Naive B cell (primary cell): ENCODE results near the gene KRTAP10-2. TPM values are rescaled to one million over a fixed set of nuclear protein-coding genes. Genes with fewer than 3 reads are reported as not detected.

Source experiments
- ATAC-seq, 2 donors: fragments of 150-1000 bp; cut with Tn5 transposase; 2 replicates each; pipeline ENCODE4 v1.10.0; 2021; ENCODE audit warnings: low read depth in 2 of 2, mild to moderate bottlenecking in 2 of 2, moderate library complexity in 2 of 2
- DNase-seq: peaks from one replicate; pipeline ENCODE4 v3.0.0; 2022
- H3K27ac Mint-ChIP-seq, 6 donors: one replicate each; pipeline ENCODE4 v1.8.0; 2020 to 2022; ENCODE audit warnings: mild to moderate bottlenecking in 6 of 6, mixed read lengths in 6 of 6, moderate library complexity in 5 of 6, inconsistent platforms in 2 of 6
- H3K27me3 Mint-ChIP-seq, 3 donors: one replicate each; pipeline ENCODE4 v1.8.0; 2021 to 2022; ENCODE audit warnings: mixed read lengths in 3 of 3, mild to moderate bottlenecking in 1 of 3
- H3K36me3 Mint-ChIP-seq, 2 donors: one replicate each; pipeline ENCODE4 v1.8.0; 2020 to 2022; ENCODE audit warnings: mixed read lengths in 2 of 2, inconsistent platforms in 1 of 2, mild to moderate bottlenecking in 1 of 2
- H3K4me1 Mint-ChIP-seq, 3 donors: one replicate each; pipeline ENCODE4 v1.8.0; 2020 to 2022; ENCODE audit warnings: mixed read lengths in 3 of 3, inconsistent platforms in 1 of 3, mild to moderate bottlenecking in 1 of 3, moderate library complexity in 1 of 3
- H3K4me3 Mint-ChIP-seq, 8 donors: one replicate each; pipeline ENCODE4 v1.8.0; 2020 to 2022; ENCODE audit warnings: mild to moderate bottlenecking in 8 of 8, mixed read lengths in 8 of 8, moderate library complexity in 8 of 8, inconsistent platforms in 2 of 8
- H3K9me3 Mint-ChIP-seq, 7 donors: one replicate each; pipeline ENCODE4 v1.8.0; 2020 to 2022; ENCODE audit warnings: mixed read lengths in 7 of 7, mild to moderate bottlenecking in 5 of 7, inconsistent platforms in 2 of 7, moderate library complexity in 1 of 7
- polyA plus RNA-seq, 6 donors: library from polyadenylated mRNA; unstranded; fragments of 300-500 nt; fragmentation: Illumina TruSeq; gene quantifications; one replicate each; pipeline ENCODE4 v1.2.3, GENCODE V29; 2021; ENCODE audit warnings: low read depth in 6 of 6

KRTAP10-2 gene
- polyA plus RNA-seq, 6 donors from 2014 or later, result not detected

DNA sequence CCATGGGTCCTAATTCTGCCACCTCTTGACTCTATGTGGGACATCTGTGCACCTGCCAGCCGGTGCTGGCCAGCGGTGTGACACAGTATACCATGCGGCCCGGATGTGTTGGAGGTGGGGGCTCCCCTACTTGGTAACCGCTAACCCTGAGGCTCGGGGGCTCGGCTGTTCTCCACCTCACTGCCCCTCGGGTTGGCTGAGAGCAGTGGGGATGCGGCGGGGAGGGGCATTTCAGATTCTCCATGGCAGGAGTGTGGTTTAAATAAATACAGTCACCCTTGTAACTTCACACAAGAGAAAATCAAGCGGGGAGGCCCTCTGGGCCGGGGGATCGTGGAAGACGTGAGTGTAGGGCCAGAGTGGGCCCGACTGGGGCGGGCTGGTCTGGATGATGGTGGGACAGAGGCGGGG lies 22.3 kb downstream of the KRTAP10-2 start:
- Mint-ChIP-seq H3K36me3 (no peaks in the 10 kb centered on the region), H3K27ac (peak overlapping the region in 1 of 6 donors; percentile 42), H3K4me3 (no peak overlapping the region), H3K27me3 (peaks cover 5 to 30% (median 19%) of the 10 kb centered on the region in 3 donors), H3K4me1 (no peaks in the 10 kb centered on the region), H3K9me3 (peaks cover 0 to 3% (median 0%) of the 10 kb centered on the region in 7 donors)
- ATAC-seq (no peak), DNase-seq (no peak)

GRCh38 chr21:44528634-44528995 lies 22.7 kb downstream of the KRTAP10-2 start:
- DNase-seq (no peak), ATAC-seq (no peak)
- peaks cover 5 to 30% (median 19%) of the 10 kb centered on the region in 3 donors for H3K27me3 Mint-ChIP-seq
- no peaks in the 10 kb centered on the region for H3K4me1 Mint-ChIP-seq
- H3K9me3 Mint-ChIP-seq, result peaks cover 0 to 3% (median 0%) of the 10 kb centered on the region in 7 donors
- no peak overlapping the region for H3K27ac Mint-ChIP-seq
- no peak overlapping the region for H3K4me3 Mint-ChIP-seq
- no peaks in the 10 kb centered on the region for H3K36me3 Mint-ChIP-seq

- DNase-seq, result no peak
- Mint-ChIP-seq H3K36me3 (no peaks in the 10 kb centered on the region), H3K27me3 (peaks cover 5 to 30% (median 19%) of the 10 kb centered on the region in 3 donors), H3K9me3 (peaks cover 0 to 3% (median 0%) of the 10 kb centered on the region in 7 donors), H3K4me1 (no peaks in the 10 kb centered on the region), H3K4me3 (no peak overlapping the region), H3K27ac (peak overlapping the region in 1 of 6 donors; percentile 59)
- no peak for ATAC-seq
These were observed 23.2 kb downstream of the KRTAP10-2 start for GRCh38 chr21:44527983-44528633.

- H3K4me3 Mint-ChIP-seq, result no peak overlapping the region
- no peaks in the 10 kb centered on the region for H3K36me3 Mint-ChIP-seq
These were observed 23.9 kb downstream of the KRTAP10-2 start for GRCh38 chr21:44527156-44527982.

DNA sequence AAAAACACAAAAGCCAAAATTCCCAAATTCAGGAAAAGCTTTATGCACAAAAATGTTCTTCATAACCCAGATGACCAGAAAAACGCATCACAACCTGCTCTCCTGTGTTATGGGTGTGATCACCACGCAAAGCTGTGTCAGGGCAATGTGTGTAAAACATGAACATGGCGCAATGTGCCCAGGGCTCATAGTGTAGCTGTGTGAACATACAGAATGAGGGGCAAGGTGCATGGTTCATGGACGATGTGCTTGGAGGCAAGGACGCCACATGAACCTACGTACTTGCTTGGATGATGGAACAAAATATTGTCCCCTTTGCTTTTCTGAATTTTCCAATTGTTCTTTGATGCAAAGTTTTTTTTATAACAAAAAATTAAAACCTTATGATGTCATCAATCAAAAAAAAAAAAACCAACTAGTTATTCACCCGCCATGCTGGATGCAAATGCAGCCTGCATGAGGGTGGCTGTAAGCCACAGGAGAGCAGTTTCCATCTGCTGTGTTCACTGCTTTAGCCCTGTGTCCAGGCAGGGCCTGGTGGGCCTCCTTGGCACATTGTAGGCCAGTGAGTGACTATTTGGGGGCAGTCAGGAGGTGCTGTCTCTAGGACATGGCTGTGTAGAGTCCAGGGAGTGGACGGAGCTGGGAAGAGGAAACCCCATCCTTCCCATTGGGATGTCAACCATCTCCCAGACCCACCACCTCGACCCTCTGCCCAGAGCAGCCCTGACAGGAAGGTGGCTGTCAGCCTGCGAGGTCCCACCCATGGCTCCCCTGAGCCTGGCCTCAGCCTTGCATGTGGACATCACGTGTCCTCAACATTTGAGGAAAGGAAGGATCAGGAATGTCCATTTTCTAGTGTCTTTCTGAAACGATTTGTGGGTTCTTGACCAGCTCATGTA lies 25.0 kb downstream of the KRTAP10-2 start:
- Mint-ChIP-seq H3K9me3 (peaks cover 0 to 3% (median 0%) of the 10 kb centered on the region in 7 donors), H3K27ac (no peak overlapping the region)

More at GRCh38 chr21:44527156-44527982, 23.9 kb downstream of the KRTAP10-2 start:
- H3K27me3 Mint-ChIP-seq, result peaks cover 5 to 30% (median 19%) of the 10 kb centered on the region in 3 donors
- ATAC-seq (no peak), DNase-seq (no peak)
- H3K4me1 Mint-ChIP-seq, result no peaks in the 10 kb centered on the region
- peaks cover 0 to 3% (median 0%) of the 10 kb centered on the region in 7 donors for H3K9me3 Mint-ChIP-seq
- H3K27ac Mint-ChIP-seq, result no peak overlapping the region

DNA sequence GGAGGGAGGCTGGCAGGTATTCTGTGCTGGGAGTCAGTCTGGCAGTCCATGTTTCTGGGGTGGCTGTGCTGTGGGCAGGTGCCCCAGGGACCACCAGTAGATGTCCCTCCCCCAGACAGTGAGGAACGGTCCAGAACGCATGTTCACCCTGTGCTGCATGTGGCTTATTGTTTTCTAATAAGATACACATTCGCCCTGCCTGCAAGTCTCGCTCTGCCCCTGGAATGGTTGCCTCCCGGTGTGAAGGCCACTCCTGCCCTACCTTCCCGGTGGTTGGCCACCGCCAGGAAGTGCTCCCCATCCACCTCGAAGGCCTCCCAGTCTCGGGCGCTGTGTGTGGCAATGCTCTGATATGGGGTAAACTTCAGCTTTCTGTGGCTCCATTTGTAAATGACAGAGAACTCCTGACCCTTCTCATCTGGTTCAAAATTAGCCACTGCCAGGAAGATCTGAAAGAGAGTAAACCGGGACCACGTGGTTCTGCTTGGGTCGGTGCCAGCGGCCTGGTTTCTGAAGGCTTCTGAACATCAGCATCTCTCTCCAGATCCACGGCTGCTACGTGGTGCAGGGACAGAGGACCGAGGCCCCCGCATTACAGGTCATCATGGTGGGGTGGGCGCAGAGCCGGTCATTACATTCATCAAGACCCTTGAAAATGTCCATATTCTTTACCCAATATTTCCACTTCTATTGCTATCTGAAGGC lies 25.8 kb downstream of the KRTAP10-2 start:
- Mint-ChIP-seq H3K9me3 (peaks cover 0 to 3% (median 0%) of the 10 kb centered on the region in 7 donors), H3K4me3 (peak overlapping the region in 1 of 8 donors; percentile 42), H3K36me3 (no peaks in the 10 kb centered on the region), H3K27ac (no peak overlapping the region), H3K27me3 (peaks cover 5 to 15% (median 8%) of the 10 kb centered on the region in 3 donors), H3K4me1 (no peaks in the 10 kb centered on the region)
- ATAC-seq (no peak), DNase-seq (no peak)

More for the DNA sequence above, 25.0 kb downstream of the KRTAP10-2 start:
- peaks cover 5 to 22% (median 10%) of the 10 kb centered on the region in 3 donors for H3K27me3 Mint-ChIP-seq
- DNase-seq (no peak), ATAC-seq (no peak)
- no peaks in the 10 kb centered on the region for H3K4me1 Mint-ChIP-seq
- no peak overlapping the region for H3K4me3 Mint-ChIP-seq
- H3K36me3 Mint-ChIP-seq, result no peaks in the 10 kb centered on the region

GRCh38 chr21:44524414-44525371 lies 26.6 kb downstream of the KRTAP10-2 start:
- Mint-ChIP-seq H3K27me3 (peaks cover 0 to 16% (median 0%) of the 10 kb centered on the region in 3 donors), H3K4me1 (no peaks in the 10 kb centered on the region), H3K36me3 (no peaks in the 10 kb centered on the region), H3K27ac (no peak overlapping the region), H3K9me3 (no peaks in the 10 kb centered on the region), H3K4me3 (no peak overlapping the region)
- no peak for DNase-seq
- no peak for ATAC-seq

DNA sequence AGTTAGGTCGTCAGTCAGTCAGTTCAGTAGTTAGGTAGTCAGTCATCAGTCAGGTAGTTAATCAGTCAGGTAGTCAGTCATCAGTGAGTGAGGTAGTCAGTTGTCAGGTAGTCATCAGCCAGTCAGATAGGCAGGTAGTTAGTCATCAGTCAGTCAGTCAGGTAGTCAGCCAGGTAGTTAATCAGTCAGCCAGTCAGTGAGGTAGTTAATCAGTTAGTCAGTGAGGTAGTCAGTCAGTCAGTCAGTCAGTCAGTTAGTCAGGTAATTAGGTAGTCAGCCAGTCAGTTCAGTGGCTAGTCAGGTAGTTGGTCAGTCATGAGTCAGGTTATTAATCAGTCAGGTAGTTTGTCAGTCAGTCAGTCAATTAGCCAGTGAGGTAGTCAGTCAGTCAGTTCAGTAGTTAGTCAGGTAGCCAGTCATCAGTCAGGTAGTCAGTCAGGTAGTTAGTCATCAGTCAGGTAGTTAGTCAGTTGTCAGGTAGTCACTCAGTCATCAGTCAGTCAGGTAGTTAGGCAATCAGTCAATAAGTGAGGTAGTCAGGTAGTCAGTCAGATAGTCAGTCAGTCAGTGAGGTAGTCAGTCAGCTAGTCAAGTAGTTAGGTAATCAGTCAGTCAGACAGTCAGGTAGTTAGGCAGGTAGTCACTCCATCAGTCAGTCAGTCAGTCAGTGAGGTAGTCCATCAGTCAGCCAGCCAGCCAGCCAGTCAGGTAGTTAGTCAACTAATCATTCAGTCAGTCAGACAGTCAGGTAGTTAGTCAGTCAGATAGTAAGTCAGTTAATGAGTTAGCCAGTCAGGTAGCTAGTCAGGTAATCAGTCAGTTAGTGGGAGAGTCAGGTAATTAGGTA lies 27.5 kb downstream of the KRTAP10-2 start:
- no peak for ATAC-seq
- Mint-ChIP-seq H3K27ac (no peak overlapping the region), H3K4me3 (no peak overlapping the region)

GRCh38 chr21:44522753-44523204 lies 28.5 kb downstream of the KRTAP10-2 start:
- DNase-seq, result no peak
- no peak for ATAC-seq
- Mint-ChIP-seq H3K27me3 (peaks cover 0 to 10% (median 0%) of the 10 kb centered on the region in 3 donors), H3K4me1 (no peaks in the 10 kb centered on the region), H3K27ac (no peak overlapping the region), H3K9me3 (peaks cover 0 to 3% (median 0%) of the 10 kb centered on the region in 7 donors), H3K4me3 (no peak overlapping the region), H3K36me3 (no peaks in the 10 kb centered on the region)

More for the DNA sequence above, 27.5 kb downstream of the KRTAP10-2 start:
- Mint-ChIP-seq H3K9me3 (no peaks in the 10 kb centered on the region), H3K36me3 (no peaks in the 10 kb centered on the region), H3K4me1 (no peaks in the 10 kb centered on the region), H3K27me3 (peaks cover 0 to 10% (median 0%) of the 10 kb centered on the region in 3 donors)
- DNase-seq, result no peak

- ATAC-seq, result no peak
These were observed 29.2 kb downstream of the KRTAP10-2 start for GRCh38 chr21:44521928-44522752.

More at GRCh38 chr21:44521928-44522752, 29.2 kb downstream of the KRTAP10-2 start:
- peaks cover 0 to 10% (median 0%) of the 10 kb centered on the region in 3 donors for H3K27me3 Mint-ChIP-seq
- H3K9me3 Mint-ChIP-seq, result peaks cover 0 to 4% (median 0%) of the 10 kb centered on the region in 7 donors
- H3K4me3 Mint-ChIP-seq, result no peak overlapping the region
- H3K4me1 Mint-ChIP-seq, result no peaks in the 10 kb centered on the region
- no peak for DNase-seq
- no peak overlapping the region for H3K27ac Mint-ChIP-seq
- H3K36me3 Mint-ChIP-seq, result no peaks in the 10 kb centered on the region
